ENCODE data around the gene SPATS2L.

Gene SPATS2L

GRCh38 chr2:200279857-200280256 is 26.6 kb upstream of the SPATS2L start:
- no peaks in the 10 kb centered on the region for H3K9me3 ChIP-seq

GRCh38 chr2:200286578-200286977 is 19.9 kb upstream of the SPATS2L start:
- H3K36me3 ChIP-seq = no peaks in the 10 kb centered on the region
- no peaks in the 10 kb centered on the region for H3K4me1 ChIP-seq
- H3K27me3 ChIP-seq = no peaks in the 10 kb centered on the region
- no peak for TF ChIP-seq CTCF (IDR thresholded peaks at IDR 0.05)
- H3K9me3 ChIP-seq = no peaks in the 10 kb centered on the region
- intact Hi-C loops (cut with DNase I; ENCODE audit: low total_unique reads) = no loop called here
- DNase-seq = no peak
- no peak overlapping the region for H3K27ac ChIP-seq
- H3K4me3 ChIP-seq = no peak overlapping the region

More at GRCh38 chr2:200279857-200280256, 26.6 kb upstream of the SPATS2L start:
- no peak overlapping the region for H3K27ac ChIP-seq
- H3K27me3 ChIP-seq = no peaks in the 10 kb centered on the region
- H3K4me1 ChIP-seq = no peaks in the 10 kb centered on the region
- no peak overlapping the region for H3K4me3 ChIP-seq
- DNase-seq = no peak
- TF ChIP-seq CTCF (IDR thresholded peaks at IDR 0.05) = no peak
- no peaks in the 10 kb centered on the region for H3K36me3 ChIP-seq
- intact Hi-C loops (cut with DNase I; ENCODE audit: low total_unique reads) = no loop called here

- intact Hi-C loops (cut with DNase I; ENCODE audit: low total_unique reads) = no loop called here
- DNase-seq = no peak
- no peaks in the 10 kb centered on the region for H3K27me3 ChIP-seq
- H3K4me3 ChIP-seq = no peak overlapping the region
- H3K36me3 ChIP-seq = no peaks in the 10 kb centered on the region
- no peaks in the 10 kb centered on the region for H3K4me1 ChIP-seq
- H3K27ac ChIP-seq = no peak overlapping the region
- TF ChIP-seq CTCF (IDR thresholded peaks at IDR 0.05) = no peak
- H3K9me3 ChIP-seq = no peaks in the 10 kb centered on the region
These were observed 17.6 kb upstream of the SPATS2L start for GRCh38 chr2:200288670-200289429.

- Histone ChIP-seq H3K36me3 (no peaks in the 10 kb centered on the region), H3K27me3 (no peaks in the 10 kb centered on the region), H3K4me1 (peaks cover 0 to 7% (median 0%) of the 10 kb centered on the region in 4 donors), H3K27ac (no peak overlapping the region), H3K4me3 (no peak overlapping the region), H3K9me3 (no peaks in the 10 kb centered on the region)
- DNase-seq = no peak
- TF ChIP-seq CTCF (IDR thresholded peaks at IDR 0.05) = no peak
- intact Hi-C loops (cut with DNase I; ENCODE audit: low total_unique reads) = no loop called here
These were observed 10.4 kb upstream of the SPATS2L start for GRCh38 chr2:200296118-200296517.

- Histone ChIP-seq H3K36me3 (no peaks in the 10 kb centered on the region), H3K4me3 (no peak overlapping the region), H3K27me3 (no peaks in the 10 kb centered on the region), H3K27ac (no peak overlapping the region), H3K4me1 (peaks cover 0 to 10% (median 0%) of the 10 kb centered on the region in 4 donors), H3K9me3 (no peaks in the 10 kb centered on the region)
- TF ChIP-seq CTCF (IDR thresholded peaks at IDR 0.05) = no peak
- DNase-seq = no peak
- intact Hi-C loops (cut with DNase I; ENCODE audit: low total_unique reads) = no loop called here
These were observed 9.4 kb upstream of the SPATS2L start for GRCh38 chr2:200297100-200297499.

All from tibial artery (tissue), 4 donors.